ENCODE results near the gene PPM1E. TPM values are rescaled to one million over a fixed set of nuclear protein-coding genes. Genes with fewer than 3 reads are reported as not detected.

Gene PPM1E
- total and polyA plus RNA-seq, 2 of the 4 experiments (the other 2 are of a cell fraction), result under 0.01 to 0.05 TPM

- Histone ChIP-seq H3K4me2 (ENCODE audit: low read depth, low read length) (no peak overlapping the region), H2AFZ (replicated peaks; ENCODE audit: low read length, poor library complexity) (no peak overlapping the region), H4K5ac (ENCODE audit: low read depth, low read length) (no peak overlapping the region), H3K36me3 (ENCODE audit: control insufficient read depth, insufficient read depth, low read length) (no peaks in the 10 kb centered on the region), H3K79me1 (ENCODE audit: low read depth in 1 of 2, low read length in 2 of 2) (no peaks in the 10 kb centered on the region), H2AK9ac (replicated peaks; ENCODE audit: low read depth, low read length, poor library complexity) (no peak overlapping the region), H3K14ac (replicated peaks; ENCODE audit: low read depth, low read length) (no peak overlapping the region), H3K18ac (ENCODE audit: low read depth, low read length) (no peak overlapping the region), H3K27ac (ENCODE audit: insufficient read depth, low read length) (no peak overlapping the region), H3K9me3 (ENCODE audit: control insufficient read depth, insufficient read depth, low read length) (0 out of 2 replicates have a peak, but pooled peaks cover 4% of the 10 kb centered on the region), H4K91ac (ENCODE audit: insufficient read depth, low read depth, low read length) (no peak overlapping the region), H2BK120ac (ENCODE audit: low read depth, low read length) (no peak overlapping the region), H3K4me1 (ENCODE audit: control insufficient read depth, insufficient read depth, low read length) (no peaks in the 10 kb centered on the region), H3K9ac (ENCODE audit: low read depth, low read length) (no peak overlapping the region), H3K56ac (ENCODE audit: extremely low read depth, insufficient read depth, low read length) (no peak overlapping the region), H2AK5ac (ENCODE audit: low read depth, low read length) (no peak overlapping the region), H3K9me1 (ENCODE audit: insufficient read depth, low read length) (no peaks in the 10 kb centered on the region), H3K23ac (ENCODE audit: low read depth, low read length) (no peak overlapping the region), H2BK15ac (ENCODE audit: low read depth, low read length) (no peak overlapping the region), H3K27me3 (ENCODE audit: control insufficient read depth, insufficient read depth, low read length) (no peaks in the 10 kb centered on the region), H4K20me1 (ENCODE audit: insufficient read depth, low read length) (no peaks in the 10 kb centered on the region), H4K8ac (ENCODE audit: low read depth in 2 of 2, low read length in 2 of 2) (no peak overlapping the region), H2BK5ac (ENCODE audit: low read depth, low read length, poor library complexity, severe bottlenecking) (no peak overlapping the region), H3K4ac (ENCODE audit: low read depth, low read length) (no peak overlapping the region), H2BK20ac (ENCODE audit: low read depth, low read length) (no peak overlapping the region), H3K4me3 (ENCODE audit: insufficient read depth, low read depth, low read length) (no peak overlapping the region)
- POLR2A ChIA-PET (ENCODE audit: unreplicated experiment), result no interaction called here
- DNase-seq (no peak), ATAC-seq (ENCODE audit: low read depth) (no peak)
- intact Hi-C loops (cut with micrococcal nuclease) (no loop called here), dilution Hi-C loops (cut with HindIII; ENCODE audit: low sequenced_read_pairs, unreplicated experiment) (no loop called here), in situ Hi-C loops (cut with MboI; ENCODE audit: low sequenced_read_pairs) (no loop called here)
- WGBS, 2 experiments (ENCODE audit: extremely low coverage in 2 of 2, insufficient read length in 1 of 2), result no CpG with 5 or more reads among the region's 5 CpGs
- no peak for TF ChIP-seq CHD1 (IDR thresholded peaks at IDR 0.05; ENCODE audit: low read depth, low read length)
- no TSS peak for BruUV-seq (replicated peaks)
- CTCF ChIA-PET, result no interaction called here
Measured at GRCh38 chr17:58899191-58899590, 143.5 kb downstream of the PPM1E start.

Measured in IMR-90 (cell line).